Left ventricle myocardium superior (tissue), 1 donor: ENCODE measurements around the gene MTHFD2. TPM values are rescaled to one million over a fixed set of nuclear protein-coding genes. Genes with fewer than 3 reads are reported as not detected.

Experiments
- ATAC-seq: fragments of 200-7000 bp; cut with Tn5 transposase; one replicate; pipeline ENCODE4 v1.9.1; 2020; ENCODE audit warnings: mild to moderate bottlenecking, moderate library complexity
- DNase-seq: peaks from one replicate; pipeline ENCODE4 v3.0.0-alpha.2; 2020
- intact Hi-C: fragments of 100-400 bp; cut with micrococcal nuclease; formaldehyde crosslinking; loops from one replicate; pipeline ENCODE4 v1.11.0; 2022
- total RNA-seq: library from RNA; stranded (reverse); fragmentation: NEBNext Ultra II Directional; extraction: Animal tissue kit (Norgen Biotek cat#: 25700); gene quantifications from one replicate; pipeline ENCODE4 v1.2.1, GENCODE V29; 2021
- donor health status: DM: no; HTN: yes; CAD: no; lungs with severe emphysema.

The MTHFD2 gene
- total RNA-seq, 1 donor from 2014 or later: 20.0 TPM

DNA sequence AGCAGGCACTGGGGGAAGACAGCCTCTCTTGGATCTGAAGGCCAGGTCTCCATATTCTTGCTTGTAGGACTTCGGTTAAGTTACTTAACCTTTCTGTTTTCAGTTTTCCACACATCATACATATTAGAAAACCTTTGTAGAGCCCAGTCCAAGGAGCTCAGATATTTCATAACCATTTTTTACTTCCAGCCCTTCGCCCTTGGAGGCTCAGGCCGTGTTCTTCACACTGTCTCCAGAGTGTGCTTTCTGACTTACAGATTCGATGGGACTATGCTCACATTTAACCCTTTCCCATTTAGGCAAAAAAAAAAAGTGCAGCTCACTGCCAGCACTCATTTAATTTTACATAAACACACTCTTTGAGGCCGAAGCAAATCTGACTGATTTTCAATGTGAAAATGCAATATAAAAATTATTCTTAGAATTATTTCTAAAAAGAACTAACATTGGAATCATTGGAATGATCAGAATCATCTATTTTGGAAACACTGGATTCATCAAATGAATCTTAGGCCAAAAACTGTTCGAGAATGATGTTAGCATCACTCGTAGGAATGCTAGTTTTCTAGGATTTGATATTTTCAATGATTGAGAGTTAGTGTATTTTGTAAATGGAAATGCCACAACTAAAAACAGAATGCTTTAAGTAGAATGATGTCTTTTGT lies 55.0 kb downstream of the MTHFD2 start:
- DNase-seq (no peak), ATAC-seq (no peak)
- intact Hi-C loops: no loop called here

DNA sequence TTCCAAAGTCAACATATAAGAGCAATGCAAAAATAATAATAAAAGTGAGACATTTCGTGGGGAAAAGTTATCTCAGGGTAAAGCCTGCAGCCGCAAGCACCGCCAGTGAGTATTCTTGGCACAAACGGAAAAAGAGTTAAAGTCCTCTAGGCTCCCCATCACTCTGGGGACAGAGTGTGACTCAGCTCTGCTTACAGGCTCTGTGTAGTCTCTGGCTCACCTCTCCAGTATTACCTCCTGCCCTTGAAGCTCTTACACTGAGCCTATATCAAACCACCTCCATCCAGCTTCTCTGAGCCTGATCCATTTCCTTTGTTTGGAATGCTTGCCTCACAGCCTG lies 55.5 kb downstream of the MTHFD2 start:
- ATAC-seq: peak; percentile 96
- intact Hi-C loops: no loop called here
- DNase-seq: no peak

DNA sequence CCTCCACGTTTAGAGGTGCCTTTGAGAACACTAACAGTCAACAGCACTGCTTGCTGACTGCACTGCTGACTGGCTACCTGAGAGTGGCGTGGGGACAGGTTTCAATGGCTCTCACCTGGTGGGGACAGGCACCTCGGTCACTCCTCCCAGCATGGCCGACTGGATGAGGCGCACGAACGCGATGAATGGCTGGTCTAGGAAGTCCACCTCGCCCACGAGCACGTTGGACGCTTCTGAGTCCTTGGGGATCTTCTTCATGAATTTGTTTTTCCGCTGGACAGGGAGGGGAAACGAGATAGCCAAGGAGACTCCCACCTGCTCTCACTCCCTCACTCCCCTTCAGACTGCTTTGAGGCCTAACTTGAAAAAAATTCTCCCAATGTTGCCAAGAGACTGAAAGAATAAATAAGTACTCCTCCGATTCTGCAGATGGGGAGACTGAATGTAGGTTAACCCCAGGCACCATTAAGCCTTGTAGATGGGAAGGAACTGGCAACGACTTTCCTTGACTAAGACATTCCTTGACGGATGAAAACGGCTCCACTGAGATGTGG lies 57.3 kb downstream of the MTHFD2 start:
- intact Hi-C loops: no loop called here
- DNase-seq (no peak), ATAC-seq (no peak)

GRCh38 chr2:74259191-74259590 lies 60.8 kb downstream of the MTHFD2 start:
- DNase-seq (no peak), ATAC-seq (no peak)
- intact Hi-C loops: no loop called here

- intact Hi-C loops: no loop called here
- no peak for DNase-seq
Observed at GRCh38 chr2:74259733-74260132, 61.3 kb downstream of the MTHFD2 start.

GRCh38 chr2:74260495-74260894 lies 62.1 kb downstream of the MTHFD2 start:
- no peak for ATAC-seq
- intact Hi-C loops: no loop called here
- DNase-seq: no peak

More at GRCh38 chr2:74259733-74260132, 61.3 kb downstream of the MTHFD2 start:
- ATAC-seq: no peak

DNA sequence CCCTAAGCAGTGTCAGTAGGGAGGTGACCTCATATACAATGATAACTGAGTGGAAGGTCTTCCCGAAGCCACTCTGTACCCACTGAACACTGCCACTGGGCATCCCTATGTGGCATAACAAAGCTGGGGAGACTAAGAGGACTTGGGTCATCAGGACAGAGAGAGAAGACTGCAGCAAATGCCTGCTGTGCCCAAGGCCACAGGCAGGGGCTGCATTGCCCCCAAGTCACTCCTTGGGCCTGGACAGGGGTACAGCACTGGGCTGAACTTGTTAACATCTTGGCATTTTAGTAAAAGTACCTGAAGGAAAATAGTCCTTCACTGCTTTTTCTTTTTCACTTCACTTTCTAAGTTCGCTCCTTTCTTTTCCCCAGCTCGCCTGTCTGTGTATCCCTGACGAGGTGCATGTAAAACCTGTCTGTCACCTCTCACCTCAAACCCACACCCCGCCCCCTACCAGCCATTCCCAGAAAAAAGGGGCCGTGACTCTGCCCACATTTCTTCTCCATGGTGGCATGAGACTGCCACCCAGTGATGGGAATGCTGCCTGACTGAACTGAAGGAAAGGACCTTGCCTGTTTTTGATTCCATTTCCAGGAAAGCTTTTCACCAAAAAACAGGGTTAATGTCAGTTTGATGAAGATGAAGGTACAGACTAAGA lies 62.9 kb downstream of the MTHFD2 start:
- intact Hi-C loops: no loop called here
- DNase-seq (peak; percentile 50), ATAC-seq (peak; percentile 87)

GRCh38 chr2:74262681-74263080 lies 64.3 kb downstream of the MTHFD2 start:
- intact Hi-C loops: no loop called here
- no peak for DNase-seq
- ATAC-seq: no peak

- intact Hi-C loops: no loop called here
- DNase-seq: no peak
- no peak for ATAC-seq
Observed at GRCh38 chr2:74264281-74264680, 65.9 kb downstream of the MTHFD2 start.

- intact Hi-C loops: no loop called here
- ATAC-seq: peak; percentile 43
- no peak for DNase-seq
Observed at GRCh38 chr2:74267068-74267467, 68.7 kb downstream of the MTHFD2 start.

Other genes starting within 250 kb of the MTHFD2 start
- gene TET3, start 213.7 kb upstream of the MTHFD2 start, total RNA-seq: 3.3 TPM
- 89.9 TPM for gene BOLA3, start 50.7 kb upstream of the MTHFD2 start, total RNA-seq
- gene MOB1A, start 19.7 kb upstream of the MTHFD2 start, total RNA-seq: 55.6 TPM
- 2.2 TPM for gene SLC4A5, start 144.8 kb downstream of the MTHFD2 start, total RNA-seq
- 177 TPM for gene DCTN1, start 181.7 kb downstream of the MTHFD2 start, total RNA-seq
- 0.79 TPM for gene C2orf81, start 223.0 kb downstream of the MTHFD2 start, total RNA-seq
- 4.4 TPM for gene WDR54, start 223.1 kb downstream of the MTHFD2 start, total RNA-seq
- 21.4 TPM for gene RTKN, start 243.3 kb downstream of the MTHFD2 start, total RNA-seq